Stimulated activated naive CD8-positive, alpha-beta T cell treated with anti-CD3 and anti-CD28 coated beads, Interleukin-15, amount 100 ng/mL, for 72 hours (primary cell): ENCODE data around the gene ATP2B3.

Experiments used
- ATAC-seq: fragments of 150-1000 bp; cut with Tn5 transposase; 2 replicates; pipeline ENCODE4 v1.10.0; 2021; ENCODE audit warnings: mild to moderate bottlenecking, moderate library complexity
- DNase-seq, 2 donors: peaks; one replicate each; pipeline ENCODE4 v3.0.0; 2021 to 2022
- H3K27ac Mint-ChIP-seq, 2 donors: one replicate each; pipeline ENCODE4 v1.8.0; 2022; ENCODE audit warnings: mild to moderate bottlenecking in 2 of 2, mixed read lengths in 2 of 2, moderate library complexity in 2 of 2
- H3K27me3 Mint-ChIP-seq: one replicate; pipeline ENCODE4 v1.8.0; 2022; ENCODE audit warnings: mixed read lengths
- H3K4me1 Mint-ChIP-seq: one replicate; pipeline ENCODE4 v1.8.0; 2022; ENCODE audit warnings: mild to moderate bottlenecking, mixed read lengths
- H3K4me3 Mint-ChIP-seq, 2 donors: one replicate each; pipeline ENCODE4 v1.8.0; 2022; ENCODE audit warnings: mild to moderate bottlenecking in 2 of 2, mixed read lengths in 2 of 2, moderate library complexity in 1 of 2
- H3K9me3 Mint-ChIP-seq, 2 donors: one replicate each; pipeline ENCODE4 v1.8.0; 2022; ENCODE audit warnings: mixed read lengths in 2 of 2

Gene ATP2B3

DNA sequence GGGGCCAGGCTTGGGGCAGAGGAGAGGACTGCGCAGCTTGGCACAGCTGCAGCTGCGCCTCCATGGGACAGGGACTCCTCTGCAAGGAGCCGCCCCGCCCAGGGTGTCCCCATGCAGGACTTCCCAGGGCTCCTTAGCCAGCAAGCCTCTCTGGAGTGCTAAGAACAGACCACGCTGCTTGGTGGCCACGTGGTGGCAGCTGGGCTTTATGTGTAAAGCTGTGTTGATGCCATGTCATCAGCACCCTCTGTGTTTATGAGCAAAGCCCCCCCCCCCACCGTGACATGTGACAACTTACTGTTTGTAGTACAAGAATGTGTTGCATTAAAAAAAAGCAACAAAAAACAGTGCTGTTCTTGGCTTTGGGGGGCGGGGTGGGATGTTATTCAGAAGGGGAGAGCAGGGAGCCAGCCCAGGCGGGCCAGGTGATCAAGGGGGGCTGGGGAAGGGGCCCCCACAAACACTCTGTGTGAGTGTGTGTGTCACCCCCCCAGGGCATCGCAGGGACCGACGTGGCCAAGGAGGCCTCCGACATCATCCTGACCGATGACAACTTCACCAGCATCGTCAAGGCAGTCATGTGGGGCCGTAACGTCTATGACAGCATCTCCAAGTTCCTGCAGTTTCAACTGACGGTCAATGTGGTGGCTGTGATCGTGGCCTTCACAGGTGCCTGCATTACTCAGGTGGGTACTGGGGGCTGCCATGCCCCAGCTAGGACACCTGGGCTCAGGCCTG lies 40.3 kb downstream of the ATP2B3 start:
- Mint-ChIP-seq H3K4me3 (no peak overlapping the region), H3K4me1 (peaks cover 12% of the 10 kb centered on the region), H3K27ac (no peak overlapping the region)

DNA sequence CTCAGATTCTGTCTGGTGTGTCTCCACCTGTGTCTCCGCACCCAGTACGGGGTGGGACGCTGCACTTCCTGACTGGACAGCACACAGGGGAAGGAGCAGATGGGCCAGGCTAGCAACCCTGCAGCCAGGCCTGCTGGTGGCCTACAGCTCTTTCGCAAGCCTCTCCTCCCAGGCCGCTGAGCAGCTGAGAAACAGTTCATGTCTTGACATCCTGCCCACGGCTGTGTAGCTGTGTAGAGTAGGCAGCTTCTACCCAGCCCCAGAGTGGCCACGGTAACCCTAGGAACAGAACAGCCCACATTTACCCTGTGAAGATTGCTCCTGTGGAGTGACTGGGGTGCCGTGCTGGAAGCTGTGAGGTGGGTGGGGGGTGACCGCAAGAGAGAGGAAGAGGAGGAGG lies 42.6 kb downstream of the ATP2B3 start:
- ATAC-seq (no peak), DNase-seq (no peak)
- Mint-ChIP-seq H3K4me1 (peaks cover 12% of the 10 kb centered on the region), H3K9me3 (no peaks in the 10 kb centered on the region), H3K4me3 (no peak overlapping the region), H3K27me3 (no peaks in the 10 kb centered on the region), H3K27ac (no peak overlapping the region)

More for the DNA sequence above, 40.3 kb downstream of the ATP2B3 start:
- no peak for ATAC-seq
- DNase-seq = no peak
- H3K27me3 Mint-ChIP-seq = no peaks in the 10 kb centered on the region
- no peaks in the 10 kb centered on the region for H3K9me3 Mint-ChIP-seq

DNA sequence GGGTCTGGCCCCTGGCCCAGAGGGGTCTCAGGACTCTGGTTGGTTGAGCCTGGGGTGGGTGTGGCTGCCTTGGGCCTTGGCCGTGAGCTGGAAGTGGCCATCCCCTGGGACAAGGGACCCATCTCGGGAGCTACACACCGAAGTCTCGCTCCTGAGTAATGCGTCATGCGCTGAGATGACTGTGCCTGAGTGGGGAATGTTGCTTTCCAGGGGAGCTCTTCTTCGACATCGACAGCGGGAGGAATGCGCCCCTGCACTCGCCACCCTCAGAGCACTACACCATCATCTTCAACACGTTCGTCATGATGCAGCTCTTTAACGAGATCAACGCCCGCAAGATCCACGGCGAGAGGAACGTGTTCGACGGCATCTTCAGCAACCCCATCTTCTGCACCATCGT lies 43.0 kb downstream of the ATP2B3 start:
- H3K9me3 Mint-ChIP-seq = no peaks in the 10 kb centered on the region
- no peaks in the 10 kb centered on the region for H3K27me3 Mint-ChIP-seq
- H3K4me1 Mint-ChIP-seq = peaks cover 12% of the 10 kb centered on the region
- H3K4me3 Mint-ChIP-seq = no peak overlapping the region
- ATAC-seq (no peak), DNase-seq (no peak)
- no peak overlapping the region for H3K27ac Mint-ChIP-seq

DNA sequence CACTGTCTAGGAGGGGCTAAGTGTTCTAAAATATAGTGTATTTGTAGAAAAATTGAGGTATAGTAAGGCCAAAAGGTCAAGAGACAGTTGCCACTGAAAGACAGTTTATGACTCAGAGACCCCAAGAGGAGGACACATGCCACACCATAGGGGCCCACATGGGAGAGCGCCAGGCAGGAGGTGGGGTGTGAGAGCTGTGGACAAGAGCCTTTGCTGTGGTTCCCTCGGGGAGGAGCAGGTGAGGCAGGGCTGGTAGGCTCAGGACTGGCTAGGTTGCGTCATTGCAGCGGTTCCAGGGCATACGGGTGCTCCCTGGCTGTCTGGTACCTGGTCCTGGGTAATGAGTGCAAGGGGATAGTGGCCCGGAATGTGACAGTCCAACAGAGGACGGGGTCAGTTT lies 43.9 kb downstream of the ATP2B3 start:
- DNase-seq (no peak), ATAC-seq (no peak)
- no peak overlapping the region for H3K4me3 Mint-ChIP-seq

DNA sequence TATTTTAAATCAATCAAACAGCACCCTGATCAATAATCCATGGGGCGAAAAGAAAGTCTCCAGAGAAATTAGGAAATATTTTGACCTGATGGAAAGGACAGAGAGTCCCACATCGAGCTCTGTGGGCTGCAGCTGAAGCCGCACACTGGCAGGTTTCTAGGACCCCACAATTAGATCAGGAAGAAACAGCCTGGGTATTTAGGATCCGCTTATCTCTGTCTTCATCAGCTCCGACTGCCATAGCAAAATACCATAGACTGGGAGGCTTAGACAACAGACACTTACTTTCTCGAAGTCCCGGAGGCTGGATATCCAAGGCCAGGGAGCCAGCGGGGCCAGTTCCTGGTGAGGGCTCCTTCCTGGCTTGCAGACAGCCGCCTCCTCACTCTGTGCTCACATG lies 45.1 kb downstream of the ATP2B3 start:
- H3K27me3 Mint-ChIP-seq = no peaks in the 10 kb centered on the region
- no peaks in the 10 kb centered on the region for H3K9me3 Mint-ChIP-seq
- ATAC-seq (no peak), DNase-seq (no peak)
- H3K4me3 Mint-ChIP-seq = no peak overlapping the region
- peaks cover 12% of the 10 kb centered on the region for H3K4me1 Mint-ChIP-seq
- no peak overlapping the region for H3K27ac Mint-ChIP-seq

More for the DNA sequence above, 43.9 kb downstream of the ATP2B3 start:
- peaks cover 12% of the 10 kb centered on the region for H3K4me1 Mint-ChIP-seq
- H3K27me3 Mint-ChIP-seq = no peaks in the 10 kb centered on the region
- H3K9me3 Mint-ChIP-seq = no peaks in the 10 kb centered on the region
- peak overlapping the region in 1 of 2 donors; percentile 69 for H3K27ac Mint-ChIP-seq

DNA sequence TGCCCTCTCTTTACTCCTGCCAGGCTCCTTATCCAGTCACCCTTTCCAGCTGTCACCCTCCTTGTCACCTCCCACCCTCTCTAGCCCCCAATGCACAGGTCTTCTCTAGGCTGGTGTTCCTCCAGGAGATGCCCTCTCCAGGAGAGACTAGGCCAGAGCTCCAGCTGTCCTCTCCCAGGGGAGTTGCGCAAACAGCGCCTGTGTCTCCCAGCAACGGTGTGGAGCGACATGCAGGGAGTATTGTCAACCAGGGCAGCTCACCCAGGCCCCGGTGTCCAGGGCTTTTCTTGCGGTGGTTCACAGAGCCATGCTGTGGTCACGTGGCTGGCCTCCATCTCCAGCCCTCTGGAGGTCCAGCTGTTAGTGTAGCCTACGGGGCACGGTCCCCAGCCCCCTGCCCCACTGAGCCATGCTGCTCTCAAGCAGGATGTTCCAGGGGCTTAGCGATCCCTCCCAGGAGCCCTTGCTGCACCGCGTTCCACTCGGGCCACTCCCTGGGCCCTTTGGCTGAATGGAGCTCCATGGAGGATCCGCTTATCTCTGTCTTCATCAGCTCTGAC lies 46.7 kb downstream of the ATP2B3 start:
- DNase-seq = no peak
- Mint-ChIP-seq H3K27ac (no peak overlapping the region), H3K4me1 (peaks cover 10% of the 10 kb centered on the region), H3K27me3 (no peaks in the 10 kb centered on the region), H3K9me3 (no peaks in the 10 kb centered on the region), H3K4me3 (no peak overlapping the region)
- no peak for ATAC-seq

DNA sequence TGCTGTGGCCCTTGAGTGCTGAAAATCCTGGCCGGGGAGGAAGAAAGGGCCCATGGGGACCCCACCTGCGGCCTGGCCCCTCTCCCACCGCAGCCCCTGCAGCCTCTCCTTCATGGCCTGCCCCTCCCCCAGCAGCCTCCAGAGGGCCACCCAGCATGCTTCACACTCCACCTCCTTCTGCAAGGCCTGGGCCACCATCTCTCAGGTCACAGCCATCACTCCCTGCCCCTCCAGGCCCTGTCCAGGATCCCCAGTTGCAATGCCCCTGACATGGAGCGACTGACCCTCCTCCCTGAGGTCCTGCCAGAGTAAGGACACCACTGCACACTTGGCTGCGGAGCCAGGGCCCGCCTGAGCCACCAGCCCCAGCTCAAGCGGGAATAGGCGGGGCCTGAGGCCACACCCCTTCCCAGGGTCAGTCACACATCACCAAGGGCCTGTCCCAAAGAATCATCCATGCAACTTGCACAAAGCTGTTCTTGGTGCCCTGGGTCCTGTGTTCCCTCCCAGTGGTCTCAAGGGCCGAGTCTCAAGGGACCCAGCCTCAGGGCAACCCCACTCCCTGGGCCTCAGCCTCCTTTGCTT lies 48.6 kb downstream of the ATP2B3 start:
- H3K4me1 Mint-ChIP-seq = peaks cover 6% of the 10 kb centered on the region
- no peak overlapping the region for H3K27ac Mint-ChIP-seq
- ATAC-seq = no peak
- no peak overlapping the region for H3K4me3 Mint-ChIP-seq
- H3K9me3 Mint-ChIP-seq = no peaks in the 10 kb centered on the region
- no peaks in the 10 kb centered on the region for H3K27me3 Mint-ChIP-seq
- DNase-seq = no peak

DNA sequence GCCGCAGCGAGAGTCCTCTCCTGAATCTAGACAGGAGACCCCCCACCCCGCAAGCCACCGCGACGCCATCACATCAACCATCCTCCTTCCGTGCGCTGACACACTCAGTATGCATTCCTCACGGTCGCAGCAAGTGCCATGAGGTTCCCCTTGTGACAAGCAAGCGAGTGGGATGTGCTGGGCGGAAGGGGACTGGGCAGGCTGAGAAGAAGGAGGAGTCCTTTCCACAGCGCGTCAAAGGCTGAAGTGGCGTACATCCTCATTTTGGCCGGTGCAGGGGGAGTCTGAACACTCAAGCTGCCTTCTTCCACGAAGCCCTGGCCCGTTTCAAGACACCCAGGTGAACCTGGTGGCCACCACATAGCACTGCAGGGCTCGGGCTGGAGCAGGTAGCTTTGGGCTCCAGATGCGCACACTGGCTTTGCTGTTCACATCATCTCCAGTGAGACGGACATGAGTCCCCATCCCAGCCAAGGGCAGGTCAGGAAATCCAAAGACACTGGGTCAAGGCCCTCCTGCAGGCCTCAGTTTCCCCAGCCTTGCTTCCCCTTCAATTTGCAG lies 51.1 kb downstream of the ATP2B3 start:
- H3K27ac Mint-ChIP-seq = no peak overlapping the region
- no peaks in the 10 kb centered on the region for H3K27me3 Mint-ChIP-seq
- DNase-seq (no peak), ATAC-seq (no peak)
- H3K4me3 Mint-ChIP-seq = no peak overlapping the region
- H3K4me1 Mint-ChIP-seq = peaks cover 13% of the 10 kb centered on the region
- no peaks in the 10 kb centered on the region for H3K9me3 Mint-ChIP-seq

DNA sequence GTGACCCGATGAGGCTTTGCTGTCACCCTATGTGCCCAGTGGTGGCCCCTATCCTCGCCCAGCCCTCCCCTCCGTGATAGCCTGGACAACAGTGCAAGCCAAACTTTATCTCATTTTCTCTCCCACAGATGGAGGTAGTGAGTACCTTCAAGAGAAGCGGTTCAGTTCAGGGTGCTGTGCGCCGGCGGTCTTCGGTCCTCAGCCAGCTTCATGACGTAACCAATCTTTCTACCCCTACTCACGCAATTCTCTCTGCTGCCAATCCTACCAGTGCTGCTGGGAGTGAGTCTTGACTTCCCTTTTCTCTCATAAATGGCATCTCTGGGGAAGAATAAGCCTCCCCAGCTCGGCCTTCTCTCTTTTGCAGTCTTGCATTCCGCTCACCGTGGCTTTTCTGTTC lies 52.0 kb downstream of the ATP2B3 start:
- H3K4me1 Mint-ChIP-seq = peaks cover 13% of the 10 kb centered on the region
- ATAC-seq = no peak
- DNase-seq = no peak
- H3K9me3 Mint-ChIP-seq = no peaks in the 10 kb centered on the region
- H3K27me3 Mint-ChIP-seq = no peaks in the 10 kb centered on the region
- no peak overlapping the region for H3K4me3 Mint-ChIP-seq
- peak overlapping the region in 1 of 2 donors; percentile 27 for H3K27ac Mint-ChIP-seq

DNA sequence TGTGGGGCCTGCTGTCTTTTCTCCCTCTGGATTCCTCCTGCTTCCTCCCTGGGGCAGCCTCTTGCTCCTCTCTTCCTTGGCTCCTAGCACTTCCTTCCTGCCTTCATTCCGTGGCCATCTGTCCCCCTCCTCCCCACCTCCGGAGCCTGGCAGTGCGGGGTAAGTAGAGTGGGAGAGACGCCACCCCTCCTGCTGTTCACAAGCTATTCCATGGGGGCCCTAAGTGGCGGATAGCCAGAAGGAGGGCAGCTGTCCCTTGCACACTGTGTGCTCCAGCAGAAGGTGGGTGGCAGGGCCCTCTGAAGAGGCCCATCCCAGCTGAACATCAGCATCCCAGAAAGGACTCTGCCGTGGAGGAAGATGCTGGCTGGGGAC lies 54.1 kb downstream of the ATP2B3 start:
- no peaks in the 10 kb centered on the region for H3K9me3 Mint-ChIP-seq
- H3K27ac Mint-ChIP-seq = peak overlapping the region in 1 of 2 donors; percentile 89
- DNase-seq (no peak), ATAC-seq (no peak)
- no peaks in the 10 kb centered on the region for H3K27me3 Mint-ChIP-seq
- peak overlapping the region in 1 of 2 donors; percentile 33 for H3K4me3 Mint-ChIP-seq
- peaks cover 13% of the 10 kb centered on the region for H3K4me1 Mint-ChIP-seq

DNA sequence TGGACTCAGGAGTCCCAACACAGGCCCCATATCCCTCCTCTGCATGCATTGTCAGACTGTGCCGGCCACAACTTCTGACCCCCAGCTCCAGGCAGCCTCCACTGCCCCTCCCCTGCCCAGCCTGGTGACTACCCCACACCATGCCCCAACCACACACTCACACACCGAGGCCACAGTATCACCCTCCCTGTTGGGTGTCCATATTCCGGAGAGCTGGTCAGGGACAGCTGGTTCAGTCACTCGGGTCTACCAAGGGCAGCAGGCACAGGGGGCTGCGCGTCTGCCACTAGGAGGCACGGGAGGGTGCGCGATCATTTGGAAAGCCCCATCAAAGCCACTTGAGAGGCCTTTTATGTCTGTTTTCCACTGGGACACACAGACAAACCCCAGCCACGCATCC lies 55.2 kb downstream of the ATP2B3 start:
- H3K27me3 Mint-ChIP-seq = no peaks in the 10 kb centered on the region
- peaks cover 13% of the 10 kb centered on the region for H3K4me1 Mint-ChIP-seq
- ATAC-seq (no peak), DNase-seq (no peak)
- peak overlapping the region in 1 of 2 donors; percentile 69 for H3K27ac Mint-ChIP-seq
- H3K4me3 Mint-ChIP-seq = no peak overlapping the region
- no peaks in the 10 kb centered on the region for H3K9me3 Mint-ChIP-seq

DNA sequence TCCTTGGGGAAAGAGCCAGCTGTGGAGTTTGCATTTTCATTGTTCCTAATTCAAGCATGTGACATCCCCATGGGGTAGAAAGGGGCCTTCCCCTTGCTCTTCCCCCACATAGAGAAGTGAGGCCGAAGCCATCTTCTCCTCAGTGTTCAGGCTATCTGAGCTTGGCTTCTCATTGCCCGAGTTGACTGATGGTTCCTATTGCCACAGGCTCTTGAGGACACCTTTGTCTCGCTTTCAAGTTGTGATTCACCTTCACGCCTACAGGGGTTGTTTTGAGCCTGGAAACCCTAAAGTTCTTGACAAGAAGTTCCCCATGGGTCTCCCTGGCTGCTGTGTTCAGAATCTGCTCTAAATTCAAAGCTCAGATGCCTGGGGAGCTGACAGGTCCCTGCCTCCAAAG lies 56.5 kb downstream of the ATP2B3 start:
- peaks cover 13% of the 10 kb centered on the region for H3K4me1 Mint-ChIP-seq
- H3K27ac Mint-ChIP-seq = no peak overlapping the region
- H3K27me3 Mint-ChIP-seq = no peaks in the 10 kb centered on the region
- H3K4me3 Mint-ChIP-seq = no peak overlapping the region
- DNase-seq (no peak), ATAC-seq (no peak)
- H3K9me3 Mint-ChIP-seq = no peaks in the 10 kb centered on the region

DNA sequence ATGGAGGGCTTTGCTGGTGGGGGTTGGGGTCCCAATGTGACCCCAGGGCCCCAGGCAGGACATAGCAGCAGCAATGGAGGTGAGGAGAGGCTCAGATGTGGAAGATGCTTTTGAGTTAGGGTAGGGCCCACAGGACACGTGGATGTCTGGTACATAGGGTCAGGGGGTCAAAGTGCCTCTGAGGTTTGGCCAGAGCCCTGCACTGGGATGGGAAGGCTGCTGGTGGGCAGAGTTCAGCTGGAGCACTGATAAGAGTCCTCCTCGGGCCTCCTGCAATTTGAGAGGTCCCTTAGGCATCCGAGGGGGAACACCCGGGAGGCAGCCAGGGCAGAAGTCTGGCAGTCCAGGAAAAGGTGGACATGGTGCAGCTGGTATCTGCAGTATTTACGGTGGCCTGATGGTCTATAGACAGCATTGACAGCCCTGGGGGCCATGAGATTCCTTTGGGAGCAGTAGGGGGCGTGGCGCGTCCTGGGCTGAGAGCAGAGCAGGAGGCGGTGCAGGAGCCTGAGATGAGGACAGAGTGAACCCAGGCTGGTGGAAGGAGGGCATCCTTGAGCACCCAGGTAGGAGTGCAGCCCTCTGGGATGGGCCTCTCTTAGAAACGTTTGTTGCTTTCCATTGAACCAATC lies 58.9 kb downstream of the ATP2B3 start:
- ATAC-seq (no peak), DNase-seq (no peak)
- H3K27ac Mint-ChIP-seq = peak overlapping the region in 1 of 2 donors; percentile 57
- peaks cover 4% of the 10 kb centered on the region for H3K4me1 Mint-ChIP-seq
- no peaks in the 10 kb centered on the region for H3K27me3 Mint-ChIP-seq
- no peak overlapping the region for H3K4me3 Mint-ChIP-seq
- H3K9me3 Mint-ChIP-seq = no peaks in the 10 kb centered on the region

DNA sequence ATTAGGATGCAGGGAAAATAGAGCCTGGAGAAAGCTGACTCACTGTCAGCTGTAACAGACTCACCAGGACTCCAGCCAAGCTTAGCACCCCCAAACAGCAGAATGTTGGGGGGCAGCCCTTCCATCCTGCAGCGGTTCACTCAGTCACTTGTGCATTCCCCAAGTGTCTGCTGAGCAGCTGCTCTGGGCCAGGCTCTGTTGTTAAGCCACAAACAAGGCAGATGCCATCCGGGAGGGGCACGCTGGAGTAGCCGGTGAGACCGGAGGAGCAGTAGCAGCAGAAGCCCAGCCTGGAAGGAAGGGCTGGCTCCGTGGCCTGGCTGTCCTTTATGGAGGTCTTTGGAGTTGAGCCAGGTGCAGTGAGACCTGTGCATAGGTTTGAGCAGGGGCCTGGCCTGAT lies 59.5 kb downstream of the ATP2B3 start:
- Mint-ChIP-seq H3K4me3 (no peak overlapping the region), H3K27me3 (no peaks in the 10 kb centered on the region), H3K4me1 (no peaks in the 10 kb centered on the region), H3K27ac (no peak overlapping the region), H3K9me3 (no peaks in the 10 kb centered on the region)
- no peak for ATAC-seq
- no peak for DNase-seq

DNA sequence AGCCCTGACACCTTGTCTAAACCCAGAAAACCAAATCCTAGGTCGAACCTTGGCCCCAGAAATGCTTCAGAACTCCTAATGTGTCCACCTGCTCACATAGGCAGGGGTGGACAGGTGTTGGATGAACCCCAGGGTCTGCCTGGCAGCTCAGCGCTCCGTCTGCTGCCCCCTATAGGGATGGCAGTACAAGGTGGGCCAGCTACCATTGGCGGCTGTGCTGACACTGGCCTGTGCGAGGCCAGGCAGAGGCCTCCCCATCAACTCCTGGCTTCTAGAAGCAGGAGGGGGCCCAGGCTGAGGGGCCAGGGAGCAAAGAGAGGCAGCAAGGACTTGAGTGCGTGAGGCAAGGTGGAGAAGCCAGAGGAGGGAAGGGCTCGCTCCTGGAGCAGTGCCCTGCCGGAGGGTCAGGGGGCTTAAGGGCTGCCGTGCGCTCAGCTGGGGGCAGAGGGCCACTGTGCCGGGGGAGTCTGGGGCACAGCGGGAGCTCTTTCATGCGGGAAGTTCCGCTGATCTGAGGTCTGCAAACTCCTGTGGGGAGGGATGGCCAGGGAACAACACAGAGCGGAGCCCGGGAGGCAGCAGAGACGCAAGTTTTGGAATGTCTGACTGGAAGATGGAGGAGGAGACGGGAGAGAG lies 60.9 kb downstream of the ATP2B3 start:
- DNase-seq = no peak
- H3K27me3 Mint-ChIP-seq = no peaks in the 10 kb centered on the region
- H3K27ac Mint-ChIP-seq = no peak overlapping the region
- peaks cover 12% of the 10 kb centered on the region for H3K4me1 Mint-ChIP-seq
- H3K4me3 Mint-ChIP-seq = no peak overlapping the region
- ATAC-seq = no peak
- no peaks in the 10 kb centered on the region for H3K9me3 Mint-ChIP-seq
